ENCODE data around the gene SMARCD1. TPM values are rescaled to one million over a fixed set of nuclear protein-coding genes. Genes with fewer than 3 reads are reported as not detected.

SMARCD1 gene
- total and polyA plus RNA-seq, 4 donors, result 4.6 to 24.4 (median 15.3) TPM

DNA sequence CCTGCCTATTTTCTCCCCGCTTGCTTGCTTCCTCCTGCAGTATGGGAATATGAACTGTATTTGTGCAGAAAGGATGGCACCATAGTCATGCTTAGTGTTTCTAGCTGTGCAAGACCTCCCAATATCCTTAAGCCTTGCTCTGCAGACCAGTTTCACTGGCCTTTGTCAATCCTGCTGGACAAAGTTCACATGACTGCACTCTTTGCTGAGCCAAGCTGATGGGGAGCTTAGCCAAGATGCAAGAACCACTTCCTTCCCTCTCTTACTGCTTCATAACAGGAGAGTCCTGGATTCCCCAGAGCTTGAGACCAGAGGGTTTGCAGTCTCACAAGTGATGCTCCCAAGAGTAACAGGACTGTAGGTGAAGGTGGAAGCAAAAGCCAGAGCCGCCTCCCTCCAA is 24.0 kb upstream of the SMARCD1 start (continued):
- TF ChIP-seq, protein P1, sequence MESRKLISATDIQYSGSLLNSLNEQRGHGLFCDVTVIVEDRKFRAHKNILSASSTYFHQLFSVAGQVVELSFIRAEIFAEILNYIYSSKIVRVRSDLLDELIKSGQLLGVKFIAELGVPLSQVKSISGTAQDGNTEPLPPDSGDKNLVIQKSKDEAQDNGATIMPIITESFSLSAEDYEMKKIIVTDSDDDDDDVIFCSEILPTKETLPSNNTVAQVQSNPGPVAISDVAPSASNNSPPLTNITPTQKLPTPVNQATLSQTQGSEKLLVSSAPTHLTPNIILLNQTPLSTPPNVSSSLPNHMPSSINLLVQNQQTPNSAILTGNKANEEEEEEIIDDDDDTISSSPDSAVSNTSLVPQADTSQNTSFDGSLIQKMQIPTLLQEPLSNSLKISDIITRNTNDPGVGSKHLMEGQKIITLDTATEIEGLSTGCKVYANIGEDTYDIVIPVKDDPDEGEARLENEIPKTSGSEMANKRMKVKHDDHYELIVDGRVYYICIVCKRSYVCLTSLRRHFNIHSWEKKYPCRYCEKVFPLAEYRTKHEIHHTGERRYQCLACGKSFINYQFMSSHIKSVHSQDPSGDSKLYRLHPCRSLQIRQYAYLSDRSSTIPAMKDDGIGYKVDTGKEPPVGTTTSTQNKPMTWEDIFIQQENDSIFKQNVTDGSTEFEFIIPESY (IDR thresholded peaks at IDR 0.05), result no peak
- TF ChIP-seq EGR1 (IDR thresholded peaks at IDR 0.05; ENCODE audit: low read depth in 2 of 2) (no peak), TAF1 (conservative IDR thresholded peaks at IDR 0.05) (no peak), GABPA (IDR thresholded peaks at IDR 0.05 in 1 of 2, conservative IDR thresholded peaks at IDR 0.05 in 1 of 2) (no peak), HNF4A (conservative IDR thresholded peaks at IDR 0.05) (no peak), JUND (IDR thresholded peaks at IDR 0.05) (no peak), FOXA1 (IDR thresholded peaks at IDR 0.05) (no peak)
- TF ChIP-seq, protein P2, sequence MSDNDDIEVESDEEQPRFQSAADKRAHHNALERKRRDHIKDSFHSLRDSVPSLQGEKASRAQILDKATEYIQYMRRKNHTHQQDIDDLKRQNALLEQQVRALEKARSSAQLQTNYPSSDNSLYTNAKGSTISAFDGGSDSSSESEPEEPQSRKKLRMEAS (IDR thresholded peaks at IDR 0.05), result no peak

DNA sequence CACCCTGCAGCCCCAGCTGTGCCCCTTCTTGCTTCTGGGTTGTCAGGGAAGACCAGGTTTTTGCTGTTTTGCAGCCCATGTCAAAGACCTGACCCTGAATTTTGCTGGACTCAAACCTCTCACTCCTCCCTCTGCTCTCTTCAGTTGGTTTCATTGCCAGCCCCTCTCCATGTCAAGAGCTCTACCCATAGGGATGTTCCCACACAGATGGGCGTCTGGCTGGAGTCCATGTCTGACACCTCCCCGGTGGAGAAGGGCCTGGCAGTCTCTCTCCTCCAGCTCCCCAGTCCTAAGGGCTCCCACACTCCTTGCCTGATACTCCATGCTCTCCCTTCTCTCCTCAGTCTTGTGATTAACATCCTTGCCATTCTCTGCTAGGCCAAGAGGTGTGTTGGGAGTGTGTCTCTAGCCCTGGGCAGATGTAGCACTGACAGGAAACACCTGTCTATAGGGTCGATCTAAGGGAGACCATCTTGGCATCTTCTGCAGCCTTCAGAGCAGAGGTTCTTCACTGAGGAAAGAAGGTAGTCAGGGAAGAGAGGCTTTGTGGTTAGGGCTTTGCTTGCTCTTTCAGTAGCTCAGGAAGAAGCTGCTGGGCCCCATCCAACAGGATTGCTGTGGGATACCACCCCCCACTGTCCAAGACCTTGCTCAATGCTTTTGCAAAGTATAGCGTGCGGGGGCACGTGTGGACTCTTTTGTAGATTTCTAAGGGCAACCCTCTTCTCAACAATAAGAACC is 23.0 kb upstream of the SMARCD1 start:
- Histone ChIP-seq H3K27me3 (ENCODE audit: control insufficient read depth in 4 of 4, insufficient read depth in 4 of 4, low read length in 3 of 4) (peaks cover 0 to 2% (median 0%) of the 10 kb centered on the region in 4 donors), H3K27ac (ENCODE audit: low read depth in 1 of 2, low read length in 2 of 2) (no peak overlapping the region), H3K9ac (ENCODE audit: low read depth in 1 of 2, low read length in 2 of 2) (no peak overlapping the region), H3K9me3 (ENCODE audit: control insufficient read depth in 4 of 4, low read length in 3 of 4) (no peaks in the 10 kb centered on the region), H3K4me1 (ENCODE audit: control insufficient read depth in 4 of 4, insufficient read depth in 4 of 4, low read length in 3 of 4) (peaks cover 1 to 10% (median 5%) of the 10 kb centered on the region in 4 donors), H3K4me3 (ENCODE audit: low read depth in 1 of 3, low read length in 3 of 3) (no peak overlapping the region), H3K36me3 (ENCODE audit: control insufficient read depth in 4 of 4, insufficient read depth in 3 of 4, low read depth in 1 of 4, low read length in 3 of 4) (no peaks in the 10 kb centered on the region)
- TF ChIP-seq, protein P1 (IDR thresholded peaks at IDR 0.05), result no peak
- TF ChIP-seq GABPA (IDR thresholded peaks at IDR 0.05 in 1 of 2, conservative IDR thresholded peaks at IDR 0.05 in 1 of 2), result no peak
- no peak for TF ChIP-seq TAF1 (conservative IDR thresholded peaks at IDR 0.05)
- TF ChIP-seq, protein P3, sequence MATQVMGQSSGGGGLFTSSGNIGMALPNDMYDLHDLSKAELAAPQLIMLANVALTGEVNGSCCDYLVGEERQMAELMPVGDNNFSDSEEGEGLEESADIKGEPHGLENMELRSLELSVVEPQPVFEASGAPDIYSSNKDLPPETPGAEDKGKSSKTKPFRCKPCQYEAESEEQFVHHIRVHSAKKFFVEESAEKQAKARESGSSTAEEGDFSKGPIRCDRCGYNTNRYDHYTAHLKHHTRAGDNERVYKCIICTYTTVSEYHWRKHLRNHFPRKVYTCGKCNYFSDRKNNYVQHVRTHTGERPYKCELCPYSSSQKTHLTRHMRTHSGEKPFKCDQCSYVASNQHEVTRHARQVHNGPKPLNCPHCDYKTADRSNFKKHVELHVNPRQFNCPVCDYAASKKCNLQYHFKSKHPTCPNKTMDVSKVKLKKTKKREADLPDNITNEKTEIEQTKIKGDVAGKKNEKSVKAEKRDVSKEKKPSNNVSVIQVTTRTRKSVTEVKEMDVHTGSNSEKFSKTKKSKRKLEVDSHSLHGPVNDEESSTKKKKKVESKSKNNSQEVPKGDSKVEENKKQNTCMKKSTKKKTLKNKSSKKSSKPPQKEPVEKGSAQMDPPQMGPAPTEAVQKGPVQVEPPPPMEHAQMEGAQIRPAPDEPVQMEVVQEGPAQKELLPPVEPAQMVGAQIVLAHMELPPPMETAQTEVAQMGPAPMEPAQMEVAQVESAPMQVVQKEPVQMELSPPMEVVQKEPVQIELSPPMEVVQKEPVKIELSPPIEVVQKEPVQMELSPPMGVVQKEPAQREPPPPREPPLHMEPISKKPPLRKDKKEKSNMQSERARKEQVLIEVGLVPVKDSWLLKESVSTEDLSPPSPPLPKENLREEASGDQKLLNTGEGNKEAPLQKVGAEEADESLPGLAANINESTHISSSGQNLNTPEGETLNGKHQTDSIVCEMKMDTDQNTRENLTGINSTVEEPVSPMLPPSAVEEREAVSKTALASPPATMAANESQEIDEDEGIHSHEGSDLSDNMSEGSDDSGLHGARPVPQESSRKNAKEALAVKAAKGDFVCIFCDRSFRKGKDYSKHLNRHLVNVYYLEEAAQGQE (IDR thresholded peaks at IDR 0.05), result no peak
- no peak for TF ChIP-seq JUND (IDR thresholded peaks at IDR 0.05)
- TF ChIP-seq SP1 (IDR thresholded peaks at IDR 0.05), result no peak
- TF ChIP-seq HNF4A (conservative IDR thresholded peaks at IDR 0.05), result no peak
- TF ChIP-seq FOXA1 (IDR thresholded peaks at IDR 0.05), result no peak
- no peak for DNase-seq (ENCODE audit: low spot score)
- WGBS, result 66% methylated on average over 6 of the region's 6 CpGs
